Smooth muscle cell of the coronary artery (primary cell): Measurements from ENCODE around the gene ZNF782. TPM values are rescaled to one million over a fixed set of nuclear protein-coding genes. Genes with fewer than 3 reads are reported as not detected.

Experiments used
- total RNA-seq: library from RNA; depleted of rRNA; stranded (reverse); fragments of >200 nt; gene quantifications from 2 replicates; pipeline ENCODE4 v1.2.3, GENCODE V29; 2014; ENCODE audit warnings: low replicate concordance

The ZNF782 gene
- total RNA-seq = 1.4 and 2.8 TPM in 2 replicates

DNA sequence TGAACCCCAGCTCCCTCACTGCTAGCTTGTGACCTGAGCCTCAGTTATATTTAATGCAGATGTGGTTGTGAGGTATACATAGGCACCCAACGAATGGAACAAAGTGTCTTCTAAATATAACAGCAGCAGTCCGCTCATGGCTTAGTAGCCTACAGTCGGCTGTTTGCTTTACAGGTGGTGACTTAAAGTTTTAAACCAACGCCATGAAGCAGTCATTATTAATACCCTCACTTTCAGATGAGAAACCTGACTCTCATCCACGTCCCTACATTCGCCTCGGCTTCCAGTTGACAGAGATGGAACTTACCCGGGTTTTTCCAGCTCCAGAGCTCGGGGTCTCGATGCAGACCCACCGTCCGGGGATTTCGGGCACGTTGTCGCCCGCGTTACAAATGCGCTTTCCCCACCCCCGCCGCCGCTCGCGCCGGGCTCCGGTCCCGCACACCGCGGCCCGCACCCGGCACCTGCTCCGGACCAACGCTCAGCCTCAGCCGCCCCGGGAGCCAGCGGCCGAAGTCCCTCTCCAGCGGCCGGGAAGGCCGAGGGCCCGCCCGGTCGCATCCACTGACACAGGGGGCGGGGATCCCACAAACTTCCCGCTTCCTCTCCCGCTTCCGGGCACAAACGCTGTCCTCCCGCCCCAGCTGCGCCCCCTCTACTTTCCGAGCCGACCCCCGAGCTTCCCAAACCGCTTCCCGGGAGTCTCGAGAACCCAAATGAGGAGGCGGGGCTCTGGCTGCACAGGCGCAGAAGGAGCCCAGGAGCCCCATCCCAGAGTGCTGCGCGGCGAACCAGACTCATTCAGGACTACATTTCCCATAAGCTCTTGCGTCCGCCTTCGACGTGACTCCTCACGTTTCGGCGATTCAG lies at the start of gene ZNF782:
TSS of gene ZNF782 (minus strand) at position 734 of the 870 bp plus-strand sequence. CDS start 2,553 bp downstream, outside the sequence.

Other genes with a start within 250 kb of the ZNF782 start
- 13.5 and 62.1 TPM in 2 replicates for gene CDC14B, start 234.7 kb downstream of the ZNF782 start, total RNA-seq
- 12.1 and 21.6 TPM in 2 replicates for gene PRXL2C, start 199.2 kb downstream of the ZNF782 start, total RNA-seq
- gene ZNF510, start 76.4 kb downstream of the ZNF782 start, total RNA-seq = 9.0 and 12.8 TPM in 2 replicates
- not detected in 2 replicates for gene NUTM2G, start 74.3 kb upstream of the ZNF782 start, total RNA-seq
- 0.12 and 1.9 TPM in 2 replicates for gene CTSV, start 184.6 kb upstream of the ZNF782 start, total RNA-seq